Pancreas (tissue), 10 donors: Measurements from ENCODE around the gene DHX58. TPM values are rescaled to one million over a fixed set of nuclear protein-coding genes. Genes with fewer than 3 reads are reported as not detected.

Source experiments
- ATAC-seq, 4 donors: fragments of 200-7000 bp; cut with Tn5 transposase; one replicate each; pipeline versions ENCODE4 v1.8.0 to v1.9.1; 2020; ENCODE audit warnings: mild to moderate bottlenecking in 4 of 4, moderate library complexity in 4 of 4
- DNase-seq, 6 donors: peaks; one replicate each; pipeline ENCODE4 v3.0.0-alpha.2; 2020
- FAIRE-seq: peaks from 2 replicates; lab custom pipeline; 2012; peaks lifted over from hg19 to GRCh38; lab: Jason Lieb, UNC
- H3K27ac ChIP-seq, 4 donors: fragments of 200-600 bp; sonication (generic); 1 replicate in 3 of 4; 2 replicates in 1 of 4; pipeline versions ENCODE4 v1.5.0 to v1.8.0; 2020
- H3K27me3 ChIP-seq, 4 donors: fragments of 200-600 bp; one replicate each; pipeline ENCODE4 v1.8.0; 2021
- H3K36me3 ChIP-seq, 3 donors: fragments of 200-600 bp; sonication (generic) in 1 of 3; one replicate each; pipeline versions ENCODE4 v1.5.0 to v1.8.0; 2020 to 2021
- H3K4me1 ChIP-seq, 3 donors: fragments of 200-600 bp; one replicate each; pipeline ENCODE4 v1.8.0; 2021
- H3K4me3 ChIP-seq, 4 donors: fragments of 200-600 bp; sonication (generic) in 2 of 4; one replicate each; pipeline versions ENCODE4 v1.5.0 to v1.8.0; 2020 to 2021
- H3K9me3 ChIP-seq, 4 donors: fragments of 200-600 bp; one replicate each; pipeline ENCODE4 v1.8.0; 2021
- CTCF ChIP-seq, 4 donors: fragments of 200-600 bp; sonication (generic) in 3 of 4; IDR thresholded peaks; one replicate each; pipeline versions ENCODE4 v1.5.0 to v1.8.0; 2021; ENCODE audit warnings: antibody characterized with exemption in 4 of 4
- WGBS, 2 donors: extraction: QIAGEN DNeasy Blood & Tissue Kit; methylation state at CpG; one replicate each; pipeline ENCODE4 v1.1.7; 2013; 5-methylcytosine and 5-hydroxymethylcytosine counted together
- intact Hi-C, 3 donors: fragments of 100-400 bp; cut with DNase I; formaldehyde crosslinking; loops; one replicate each; pipeline versions ENCODE4 v1.11.1 to v1.14.2; 2022
- polyA plus RNA-seq, 2 donors: library from polyadenylated mRNA; stranded (reverse); fragments of 200-250 nt; gene quantifications; one replicate each; pipeline ENCODE4 v1.2.3, GENCODE V29; 2013
- total RNA-seq, 6 donors: library from RNA; stranded (reverse); fragmentation: NEBNext Ultra II Directional in 4 of 6; extraction: Animal tissue kit (Norgen Biotek cat#: 25700) in 4 of 6; gene quantifications; one replicate each; pipeline versions ENCODE4 v1.2.1 to v1.2.4, GENCODE V29; 2021 to 2023
- donor health status: healthy with polysubstance abuse.
- donor health status: DM: no; HTN: no; CAD: no; lungs with moderate emphysema.
- donor health status: DM: no; HTN: no; CAD: no.
- donor health status: control.
- donor health status: control.
- donor health status: Bipolar disorder and iron deficiency.
- donor health status: DM: yes; HTN: yes; CAD: no.
- donor health status: DM: no; HTN: no; CAD: no.
- donor health status: DM: no; HTN: no; CAD: no.
- donor health status: DM: yes; HTN: yes; CAD: no.

Gene DHX58
- total and polyA plus RNA-seq, 8 donors: 3.7 to 22.8 (median 6.8) TPM

DNA sequence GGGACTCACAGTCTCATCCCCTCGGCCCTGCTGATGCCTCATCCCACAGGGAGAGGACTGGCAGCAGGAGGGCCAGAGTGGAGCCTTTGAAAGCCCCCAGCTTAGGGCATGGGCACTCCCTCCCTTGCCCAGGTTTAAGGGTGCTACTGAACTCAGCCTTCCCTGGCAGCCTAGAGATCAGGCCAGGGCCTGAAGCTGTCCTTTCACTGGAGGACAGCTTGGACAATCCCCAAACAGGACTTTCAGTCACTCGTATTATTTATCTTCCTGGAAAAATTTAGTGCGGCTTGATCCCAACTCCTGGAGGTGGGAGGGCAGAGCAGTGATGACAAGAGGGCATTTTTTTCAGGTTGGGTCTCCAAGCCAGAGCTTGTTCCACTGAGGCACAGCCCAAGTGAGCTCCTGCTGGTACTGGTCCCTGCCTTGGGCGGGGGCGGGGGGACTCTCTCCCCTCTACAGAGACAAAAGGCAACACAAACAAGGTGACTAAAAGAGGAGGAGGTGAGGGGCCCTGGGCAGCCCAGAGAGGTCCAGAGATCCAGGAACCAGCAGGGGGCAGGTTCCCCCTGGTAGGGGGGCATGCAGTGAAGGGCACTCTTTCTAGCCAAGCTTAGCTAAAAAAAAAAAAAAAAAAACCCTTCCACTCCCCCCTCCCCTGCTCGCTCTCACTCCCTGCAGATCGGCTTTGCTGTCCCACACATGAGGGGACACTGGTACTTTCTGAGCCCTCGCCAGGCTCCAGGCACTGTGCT lies 16.0 kb downstream of the DHX58 start:
- intact Hi-C loops: no loop called here
- TF ChIP-seq CTCF (IDR thresholded peaks at IDR 0.05): no peak
- no peaks in the 10 kb centered on the region for H3K36me3 ChIP-seq
- DNase-seq (no peak), FAIRE-seq (no peak), ATAC-seq (no peak)
- no peak overlapping the region for H3K27ac ChIP-seq
- H3K4me3 ChIP-seq: no peak overlapping the region
- peaks cover 0 to 4% (median 0%) of the 10 kb centered on the region in 3 donors for H3K4me1 ChIP-seq
- H3K27me3 ChIP-seq: no peaks in the 10 kb centered on the region
- H3K9me3 ChIP-seq: no peaks in the 10 kb centered on the region
- 62 to 69% methylated on average over 6 to 8 of the region's 8 CpGs for WGBS, 2 donors

GRCh38 chr17:42094375-42095069 lies 18.0 kb downstream of the DHX58 start:
- H3K4me1 ChIP-seq: peaks cover 0 to 4% (median 0%) of the 10 kb centered on the region in 3 donors
- no peak for TF ChIP-seq CTCF (IDR thresholded peaks at IDR 0.05)
- 81 to 85% methylated on average over 12 of the region's 12 CpGs for WGBS, 2 donors
- ATAC-seq (no peak), FAIRE-seq (no peak), DNase-seq (no peak)
- intact Hi-C loops: no loop called here
- no peak overlapping the region for H3K27ac ChIP-seq
- H3K4me3 ChIP-seq: no peak overlapping the region
- no peaks in the 10 kb centered on the region for H3K9me3 ChIP-seq
- H3K36me3 ChIP-seq: no peaks in the 10 kb centered on the region
- no peaks in the 10 kb centered on the region for H3K27me3 ChIP-seq

GRCh38 chr17:42092939-42093338 lies 19.6 kb downstream of the DHX58 start:
- no peak for FAIRE-seq
- intact Hi-C loops: no loop called here
- no peaks in the 10 kb centered on the region for H3K36me3 ChIP-seq
- no peak overlapping the region for H3K4me3 ChIP-seq
- H3K9me3 ChIP-seq: no peaks in the 10 kb centered on the region
- no peak for DNase-seq
- no peak overlapping the region for H3K27ac ChIP-seq
- no peaks in the 10 kb centered on the region for H3K27me3 ChIP-seq
- TF ChIP-seq CTCF (IDR thresholded peaks at IDR 0.05): no peak
- WGBS, 2 donors: 76 to 86% methylated on average over 5 to 6 of the region's 6 CpGs
- ATAC-seq: no peak
- H3K4me1 ChIP-seq: peaks cover 0 to 2% (median 0%) of the 10 kb centered on the region in 3 donors

DNA sequence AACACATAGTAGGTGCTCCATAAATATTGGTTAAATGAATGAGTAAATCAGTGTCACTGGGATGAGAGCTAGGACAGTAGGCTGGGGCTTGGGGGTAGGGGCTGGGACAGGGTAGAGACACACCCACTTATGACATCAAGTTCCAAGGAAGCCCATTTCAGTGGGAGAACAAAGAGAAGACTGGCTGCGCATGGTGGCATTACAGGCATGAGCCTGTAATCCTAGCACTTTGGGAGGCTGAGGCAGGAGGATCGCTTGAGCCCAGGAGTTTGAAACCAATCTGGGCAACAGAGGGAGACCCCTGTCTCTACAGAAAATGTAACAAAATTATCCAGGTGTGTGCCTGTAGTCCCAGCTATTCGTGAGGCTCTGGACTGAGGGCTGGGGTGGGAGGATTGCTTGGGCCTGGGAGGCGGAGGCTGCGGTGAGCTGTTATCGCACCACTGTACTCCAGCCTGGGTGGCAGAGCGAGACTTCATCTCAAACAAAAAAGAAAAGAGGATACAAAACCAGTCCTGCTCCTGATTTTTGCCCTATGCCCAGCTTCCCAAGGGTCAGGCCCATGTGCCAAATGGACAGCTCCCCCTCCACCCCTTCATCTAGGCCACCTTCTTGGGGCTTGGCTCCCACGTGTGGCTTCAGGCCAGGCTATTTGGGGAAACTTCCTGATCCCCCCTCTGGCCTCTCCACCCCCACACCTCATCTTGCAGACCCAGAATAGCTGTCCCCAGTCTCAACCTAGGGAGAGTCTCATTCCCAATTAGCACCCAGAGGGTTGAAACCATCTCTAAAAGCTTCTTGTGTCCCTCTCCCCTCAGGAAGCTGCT lies 21.3 kb downstream of the DHX58 start:
- Histone ChIP-seq H3K27ac (no peak overlapping the region), H3K36me3 (no peaks in the 10 kb centered on the region), H3K9me3 (no peaks in the 10 kb centered on the region), H3K4me3 (no peak overlapping the region), H3K27me3 (no peaks in the 10 kb centered on the region), H3K4me1 (no peaks in the 10 kb centered on the region)
- intact Hi-C loops: no loop called here
- 86 to 88% methylated on average over 8 of the region's 8 CpGs for WGBS, 2 donors
- DNase-seq (no peak), FAIRE-seq (no peak), ATAC-seq (no peak)
- TF ChIP-seq CTCF (IDR thresholded peaks at IDR 0.05): no peak
